SK-N-MC (cell line): Measurements from ENCODE around the gene FHIT.

Experiments
- EZH2 ChIP-seq: fragments of 200-600 bp; sonication (generic); IDR thresholded peaks from one replicate; pipeline ENCODE4 v1.6.1; 2017; ENCODE audit warnings: antibody characterized with exemption
- FOXP2 ChIP-seq: optimal IDR thresholded peaks from 2 replicates; pipeline ENCODE3; 2011; ENCODE audit warnings: mild to moderate bottlenecking, moderate library complexity; ENCODE audit not compliant: insufficient read depth; ENCODE audit errors: extremely low read length, control extremely low read depth
- POLR2AphosphoS5 ChIP-seq: IDR thresholded peaks from 2 replicates; pipeline ENCODE4 v1.6.1; 2012; ENCODE audit warnings: mild to moderate bottlenecking, low read depth, low read length, borderline replicate concordance

DNA sequence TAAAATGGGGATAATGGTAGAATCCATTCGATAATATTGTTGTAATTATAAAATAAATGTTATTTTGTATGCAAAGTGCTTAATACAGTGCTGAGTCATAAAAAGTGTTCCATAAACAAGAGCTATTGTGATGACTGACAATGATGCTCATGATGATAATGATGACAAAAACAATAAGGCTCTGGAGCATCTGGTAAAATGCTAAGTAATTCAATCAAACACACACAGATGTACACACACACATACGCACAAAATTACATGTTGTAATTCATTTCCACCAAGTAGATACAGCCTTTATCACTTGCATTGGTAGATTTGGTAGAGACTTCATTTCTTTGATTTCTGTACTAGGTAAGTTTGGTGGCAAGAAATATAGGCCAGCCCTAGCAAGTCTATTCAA, 163.8 kb downstream of the FHIT start:
- TF ChIP-seq POLR2AphosphoS5 (no peak), EZH2 (no peak), FOXP2 (no peak)
